HG03558 (cell line): ENCODE data around the gene NPEPL1.

Experiments
- ATAC-seq: cut with Tn5 transposase; IDR thresholded peaks from one replicate; pipeline ENCODE4 v1.9.1; 2021; ENCODE audit warnings: moderate number of reproducible peaks; ENCODE audit not compliant: unreplicated experiment; ENCODE audit errors: extremely low read depth

NPEPL1 gene

GRCh38 chr20:58678806-58679205 is 13.8 kb upstream of the NPEPL1 start:
- no peak for ATAC-seq

- ATAC-seq: no peak
Measured at GRCh38 chr20:58682656-58683531, 9.7 kb upstream of the NPEPL1 start.

GRCh38 chr20:58684291-58684690 is 8.3 kb upstream of the NPEPL1 start:
- ATAC-seq: no peak

- ATAC-seq: no peak
Measured at GRCh38 chr20:58685988-58686387, 6.6 kb upstream of the NPEPL1 start.

GRCh38 chr20:58688414-58688813 is 4.2 kb upstream of the NPEPL1 start:
- no peak for ATAC-seq

GRCh38 chr20:58688840-58689239 is 3.8 kb upstream of the NPEPL1 start:
- ATAC-seq: no peak

- ATAC-seq: no peak
Measured at GRCh38 chr20:58690396-58691135, 2.0 kb upstream of the NPEPL1 start.

GRCh38 chr20:58691773-58692578 is 624 bp upstream of the NPEPL1 start:
- no peak for ATAC-seq

GRCh38 chr20:58693226-58694006 is 816 bp downstream of the NPEPL1 start:
- ATAC-seq: no peak

GRCh38 chr20:58694241-58695083 is 1.9 kb downstream of the NPEPL1 start:
- ATAC-seq: no peak

- ATAC-seq: no peak
Measured at GRCh38 chr20:58695084-58695722, 2.6 kb downstream of the NPEPL1 start.

- ATAC-seq: no peak
Measured at GRCh38 chr20:58695895-58696375, 3.3 kb downstream of the NPEPL1 start.

- no peak for ATAC-seq
Measured at GRCh38 chr20:58696411-58696961, 3.9 kb downstream of the NPEPL1 start.

- no peak for ATAC-seq
Measured at GRCh38 chr20:58697201-58697866, 4.7 kb downstream of the NPEPL1 start.

GRCh38 chr20:58697867-58698703 is 5.5 kb downstream of the NPEPL1 start:
- no peak for ATAC-seq

GRCh38 chr20:58698741-58699622 is 6.4 kb downstream of the NPEPL1 start:
- ATAC-seq: no peak
